K562 (cell line): ENCODE results near the gene STMP1. TPM values are rescaled to one million over a fixed set of nuclear protein-coding genes. Genes with fewer than 3 reads are reported as not detected.

Experiments
- ATF4 ChIP-seq: fragments of 450-650 bp; formaldehyde crosslinking; IDR thresholded peaks from 2 replicates; pipeline ENCODE4 v1.4.0; 2022; ENCODE audit warnings: mild to moderate bottlenecking, moderate library complexity
- CCNT2 ChIP-seq: IDR thresholded peaks from 2 replicates; pipeline ENCODE4 v1.6.1; 2011; ENCODE audit warnings: borderline replicate concordance, low read depth, mild to moderate bottlenecking, moderate library complexity, mixed read lengths, low read length; ENCODE audit not compliant: insufficient read length; ENCODE audit errors: extremely low read depth
- CSDE1 ChIP-seq, 2 experiments: fragments of 450-650 bp; IDR thresholded peaks; 2 replicates each; pipeline ENCODE4 v1.6.1; 2016; ENCODE audit warnings: mild to moderate bottlenecking in 1 of 2
- DNMT1 ChIP-seq: fragments of 450-650 bp; IDR thresholded peaks from 2 replicates; pipeline ENCODE4 v1.6.1; 2016; ENCODE audit warnings: antibody characterized with exemption, mild to moderate bottlenecking
- ELF1 ChIP-seq: fragments of 200-800 bp; sonication (Bioruptor generic); IDR thresholded peaks from 2 replicates; pipeline ENCODE4 v1.6.1; 2016; ENCODE audit warnings: missing genetic modification characterization, missing compliant biosample characterization
- ETV5 ChIP-seq: sonication (generic); formaldehyde crosslinking; IDR thresholded peaks from 2 replicates; pipeline ENCODE4 v1.4.0; 2020; ENCODE audit warnings: low read depth, mild to moderate bottlenecking, missing genetic modification reagents
- FOXA3 ChIP-seq, 2 experiments: fragments of 450-650 bp in 1 of 2; sonication (generic) in 1 of 2; formaldehyde crosslinking; IDR thresholded peaks in 1 of 2; conservative IDR thresholded peaks in 1 of 2; 2 replicates each; pipeline versions ENCODE4 v1.4.0 to v1.8.0; 2020 to 2022; ENCODE audit warnings: mild to moderate bottlenecking in 2 of 2, missing genetic modification reagents in 1 of 2
- HDAC3 ChIP-seq: fragments of 450-650 bp; IDR thresholded peaks from 2 replicates; pipeline ENCODE4 v1.6.1; 2018; ENCODE audit warnings: borderline replicate concordance, mild to moderate bottlenecking, moderate library complexity; ENCODE audit not compliant: partially characterized antibody
- HMBOX1 ChIP-seq: sonication (generic); IDR thresholded peaks from 2 replicates; pipeline ENCODE4 v1.6.1; 2016
- HMG20B ChIP-seq: fragments of 250-450 bp; sonication (Bioruptor Pico); IDR thresholded peaks from 2 replicates; pipeline ENCODE4 v1.5.0; 2021; ENCODE audit warnings: mild to moderate bottlenecking
- IRF9 ChIP-seq: fragments of 450-650 bp; IDR thresholded peaks from 2 replicates; pipeline ENCODE4 v1.6.1; 2016; ENCODE audit warnings: missing biosample characterization, missing genetic modification characterization
- MIER1 ChIP-seq: fragments of 450-650 bp; IDR thresholded peaks from 2 replicates; pipeline ENCODE4 v1.6.1; 2016; ENCODE audit warnings: antibody characterized with exemption, mild to moderate bottlenecking, low read depth
- SUPT5H ChIP-seq: fragments of 450-650 bp; IDR thresholded peaks from 2 replicates; pipeline ENCODE4 v1.6.1; 2016
- TEAD2 ChIP-seq: fragments of 450-650 bp; IDR thresholded peaks from 2 replicates; pipeline ENCODE4 v1.6.1; 2016; ENCODE audit warnings: missing genetic modification characterization, control low read depth, missing compliant biosample characterization
- XRCC3 ChIP-seq: fragments of 450-650 bp; IDR thresholded peaks from 2 replicates; pipeline ENCODE4 v1.6.1; 2017; ENCODE audit warnings: mild to moderate bottlenecking, moderate library complexity
- ZBTB2 ChIP-seq: fragments of 450-650 bp; IDR thresholded peaks from 2 replicates; pipeline ENCODE4 v1.6.1; 2016; ENCODE audit warnings: antibody characterized with exemption
- ZBTB43 ChIP-seq: sonication (generic); formaldehyde crosslinking; IDR thresholded peaks from 2 replicates; pipeline ENCODE4 v1.8.0; 2023; ENCODE audit warnings: mild to moderate bottlenecking, missing genetic modification reagents
- ZNF23 ChIP-seq: fragments of 250-450 bp; sonication (Bioruptor Pico); IDR thresholded peaks from 2 replicates; pipeline ENCODE4 v1.4.0; 2020; ENCODE audit warnings: mild to moderate bottlenecking
- ZNF311 ChIP-seq: fragments of 250-450 bp; sonication (Bioruptor Pico); IDR thresholded peaks from 2 replicates; pipeline ENCODE4 v1.4.0; 2020; ENCODE audit warnings: mild to moderate bottlenecking, moderate library complexity
- ZNF511 ChIP-seq: sonication (generic); formaldehyde crosslinking; IDR thresholded peaks from 2 replicates; pipeline ENCODE4 v1.8.0; 2022; ENCODE audit warnings: mild to moderate bottlenecking, missing genetic modification reagents
- ZNF668 ChIP-seq: fragments of 250-450 bp; sonication (Bioruptor Pico); IDR thresholded peaks from 2 replicates; pipeline ENCODE4 v1.8.0; 2022; ENCODE audit warnings: mild to moderate bottlenecking, inconsistent platforms
- ZNF707 ChIP-seq: fragments of 250-450 bp; sonication (Bioruptor Pico); conservative IDR thresholded peaks from 2 replicates; pipeline ENCODE4 v1.8.0; 2022; ENCODE audit warnings: inconsistent platforms, mild to moderate bottlenecking, moderate library complexity
- polyA plus RNA-seq, 8 experiments: library from polyadenylated mRNA; depleted of rRNA in 4 of 8; stranded (reverse) in 5 of 8; unstranded in 3 of 8; fragments of >200 nt; fragmentation: Nextera tagmentation in 2 of 8; fragmentation: Illumina TruSeq in 1 of 8; extraction: Ambion mirVana in 2 of 8; extraction: Trizol in 1 of 8; gene quantifications; 2 replicates each; pipeline versions ENCODE4 v1.2.1 to v1.2.3, GENCODE V29; 2011 to 2014; ENCODE audit warnings: inconsistent platforms in 1 of 8, missing spikeins in 1 of 8
- total RNA-seq, 7 experiments: library from RNA; depleted of rRNA in 6 of 7; stranded (reverse); fragments of >200 nt in 6 of 7; fragmentation: Illumina TruSeq in 2 of 7; extraction: Trizol in 2 of 7; gene quantifications; 2 replicates each; pipeline versions ENCODE4 v1.2.1 to v1.2.3, GENCODE V29; 2011 to 2021; ENCODE audit warnings: low replicate concordance in 1 of 7

The STMP1 gene
- total and polyA plus RNA-seq, 9 of the 15 experiments (the other 6 are each of a cell fraction or from before 2014, with no cell fraction given): 10.6 to 249 (median 56.8) TPM

- TF ChIP-seq XRCC3 (no peak), CSDE1 (IDR thresholded peaks at IDR 0.05) (0 out of 4 replicates have a peak, but pooled peaks of 1 of the 2 experiments have one; percentile 19), MIER1 (0 out of 2 replicates have a peak, but pooled peaks have one; percentile 30), ELF1 (tag) (no peak; the same call in 1 of the 2 replicates), HDAC3 (peak; percentile 59), HMBOX1 (peak; percentile 71), CCNT2 (peak; percentile 70), ZBTB43 (CRISPR knock-in tag) (no peak), IRF9 (tag) (peak; percentile 70; the same call in 1 of the 2 replicates), ZNF668 (CRISPR knock-in tag) (peak; percentile 65; the same call in 1 of the 2 replicates), ZBTB2 (0 out of 2 replicates have a peak, but pooled peaks have one; percentile 9), ZNF311 (CRISPR knock-in tag) (no peak), ZNF23 (no peak), HMG20B (CRISPR knock-in tag) (peak; percentile 83; the same call in 1 of the 2 replicates), ZNF707 (no peak), ATF4 (peak; percentile 27), SUPT5H (no peak), ETV5 (CRISPR knock-in tag) (no peak), FOXA3 (CRISPR knock-in tag; conservative IDR thresholded peaks at IDR 0.05 in 1 of 2, IDR thresholded peaks at IDR 0.05 in 1 of 2) (0 out of 4 replicates have a peak, but pooled peaks of 1 of the 2 experiments have one; percentile 5), TEAD2 (tag) (peak; percentile 48; the same call in 1 of the 2 replicates), DNMT1 (peak; percentile 75; the same call in 1 of the 2 replicates), ZNF511 (CRISPR knock-in tag) (no peak)
Measured at GRCh38 chr7:135661311-135662122, 797 bp upstream of the STMP1 start (continued).
